ENCODE measurements around the gene TDP2. TPM values are rescaled to one million over a fixed set of nuclear protein-coding genes. Genes with fewer than 3 reads are reported as not detected.

Gene TDP2
- total RNA-seq, 1 experiment from 2014 or later: 30.2 TPM

GRCh38 chr6:24648276-24648675 lies 18.4 kb downstream of the TDP2 start:
- Histone ChIP-seq H2AFZ (ENCODE audit: low read depth, low read length, poor library complexity, severe bottlenecking) (no peak overlapping the region), H3K4me2 (ENCODE audit: low read length) (no peak overlapping the region), H3K36me3 (ENCODE audit: control insufficient read depth in 1 of 2, insufficient read depth in 2 of 2, low read length in 2 of 2) (peaks cover 6 to 20% of the 10 kb centered on the region in 2 experiments; a peak in 2 of 4 replicates), H3K79me2 (ENCODE audit: insufficient read depth, low read length) (no peaks in the 10 kb centered on the region), H3K27me3 (ENCODE audit: insufficient read depth, low read length) (no peaks in the 10 kb centered on the region), H3K4me1 (ENCODE audit: control insufficient read depth in 1 of 2, insufficient read depth in 2 of 2, low read length in 2 of 2) (peaks cover 17 to 32% of the 10 kb centered on the region in 2 experiments), H3K4me3 (replicated peaks in 1 of 2; ENCODE audit: low read depth in 1 of 2, low read length in 2 of 2) (no peak overlapping the region), H3K9me3 (ENCODE audit: control insufficient read depth in 1 of 2, insufficient read depth in 1 of 2, low read depth in 1 of 2, low read length in 2 of 2) (no peaks in the 10 kb centered on the region), H3K27ac (ENCODE audit: low read depth, low read length) (no peak overlapping the region), H3K9ac (ENCODE audit: low read length) (no peak overlapping the region), H3K9me2 (ENCODE audit: insufficient read depth) (no peaks in the 10 kb centered on the region), H4K20me1 (ENCODE audit: insufficient read depth) (no peaks in the 10 kb centered on the region)
- no TSS peak for BruUV-seq (replicated peaks)
- DNase-seq (ENCODE audit: low read depth, low spot score) (no peak), ATAC-seq (no peak)
- intact Hi-C loops (cut with micrococcal nuclease): no loop called here
- ChIA-PET POLR2A (no interaction called here), RAD21 (ENCODE audit: low non-redundant PET in 1 of 2, low total read pairs in 2 of 2, uncharacterized antibody in 2 of 2, unreplicated experiment in 2 of 2) (no interaction called here), CTCF (no interaction called here)
- no peak for TF ChIP-seq CTCF (IDR thresholded peaks at IDR 0.05 in 2 of 3, conservative IDR thresholded peaks at IDR 0.05 in 1 of 3; ENCODE audit: borderline replicate concordance in 1 of 3, insufficient read depth in 1 of 3, low read depth in 2 of 3, low read length in 2 of 3)
- no peak for TF ChIP-seq ZNF274 (IDR thresholded peaks at IDR 0.05; ENCODE audit: low read depth, low read length)
- TF ChIP-seq ELF1 (IDR thresholded peaks at IDR 0.05; ENCODE audit: borderline replicate concordance, low read depth): no peak
- no peak for TF ChIP-seq MAX (IDR thresholded peaks at IDR 0.05)
- no peak for TF ChIP-seq POLR2A (IDR thresholded peaks at IDR 0.05; ENCODE audit: borderline replicate concordance, extremely low read depth, insufficient read depth, insufficient read length)
- no peak for TF ChIP-seq SRF (IDR thresholded peaks at IDR 0.05; ENCODE audit: low read depth)
- TF ChIP-seq ATF3 (IDR thresholded peaks at IDR 0.05): no peak
- TF ChIP-seq TCF7L2 (IDR thresholded peaks at IDR 0.05; ENCODE audit: borderline replicate concordance, extremely low read depth, insufficient read depth, insufficient read length): no peak
- TF ChIP-seq EZH2 (IDR thresholded peaks at IDR 0.05): no peak
- no peak for TF ChIP-seq SP1 (IDR thresholded peaks at IDR 0.05; ENCODE audit: low read depth)
- no peak for TF ChIP-seq FOSL1 (IDR thresholded peaks at IDR 0.05; ENCODE audit: low read depth)
- no peak for TF ChIP-seq CEBPB (IDR thresholded peaks at IDR 0.05; ENCODE audit: low read depth)
- TF ChIP-seq POLR2AphosphoS5 (IDR thresholded peaks at IDR 0.05; ENCODE audit: low read depth, low read length): no peak
- no peak for TF ChIP-seq ZFX (IDR thresholded peaks at IDR 0.05)
- no peak for TF ChIP-seq ZBTB33 (IDR thresholded peaks at IDR 0.05; ENCODE audit: extremely low read depth, insufficient replicate concordance, low read length)
- no peak for TF ChIP-seq RAD21 (IDR thresholded peaks at IDR 0.05; ENCODE audit: low read depth)
- TF ChIP-seq YY1 (IDR thresholded peaks at IDR 0.05; ENCODE audit: extremely low read depth, insufficient replicate concordance, low read depth, low read length): no peak

Data from HCT116 (cell line).